Frontal cortex (tissue), 4 donors: ENCODE results near the gene ZNF664. TPM values are rescaled to one million over a fixed set of nuclear protein-coding genes. Genes with fewer than 3 reads are reported as not detected.

Experiments
- DNase-seq, 2 donors: peaks; one replicate each; pipeline ENCODE4 v3.0.0; 2012; ENCODE audit warnings: low spot score in 2 of 2
- FAIRE-seq: peaks from 2 replicates; lab custom pipeline; 2012; peaks lifted over from hg19 to GRCh38; lab: Jason Lieb, UNC
- total RNA-seq: library from RNA; depleted of rRNA; stranded (reverse); fragments of >200 nt; gene quantifications from one replicate; pipeline ENCODE4 v1.2.3, GENCODE V29; 2014
- donor health status: control.
- donor health status: control.
- donor health status: control.

The ZNF664 gene
- total RNA-seq, 1 donor from 2014 or later: 53.8 TPM

- DNase-seq (no peak), FAIRE-seq (no peak)
These were observed 29.6 kb downstream of the ZNF664 start for GRCh38 chr12:124002654-124003053.

GRCh38 chr12:124004233-124004875 lies 31.3 kb downstream of the ZNF664 start:
- no peak for FAIRE-seq

GRCh38 chr12:124006085-124006845 lies 33.2 kb downstream of the ZNF664 start:
- DNase-seq (no peak), FAIRE-seq (no peak)

More at GRCh38 chr12:124004233-124004875, 31.3 kb downstream of the ZNF664 start:
- no peak for DNase-seq

GRCh38 chr12:124006846-124007713 lies 34.1 kb downstream of the ZNF664 start:
- DNase-seq (no peak), FAIRE-seq (no peak)

GRCh38 chr12:124007826-124008570 lies 35.0 kb downstream of the ZNF664 start:
- FAIRE-seq: no peak
- DNase-seq: no peak

- DNase-seq: no peak
- FAIRE-seq: no peak
These were observed 35.6 kb downstream of the ZNF664 start for GRCh38 chr12:124008595-124008994.

GRCh38 chr12:124009781-124010180 lies 36.8 kb downstream of the ZNF664 start:
- FAIRE-seq (no peak), DNase-seq (no peak)

GRCh38 chr12:124010687-124011086 lies 37.7 kb downstream of the ZNF664 start:
- FAIRE-seq (no peak), DNase-seq (no peak)

GRCh38 chr12:124011435-124012115 lies 38.6 kb downstream of the ZNF664 start:
- FAIRE-seq: no peak
- no peak for DNase-seq

GRCh38 chr12:124013073-124013472 lies 40.1 kb downstream of the ZNF664 start:
- FAIRE-seq (no peak), DNase-seq (no peak)

GRCh38 chr12:124015494-124016461 lies 42.8 kb downstream of the ZNF664 start:
- FAIRE-seq: no peak
- DNase-seq: no peak

- no peak for DNase-seq
These were observed 44.0 kb downstream of the ZNF664 start for GRCh38 chr12:124017064-124017463.

GRCh38 chr12:124018539-124018938 lies 45.5 kb downstream of the ZNF664 start:
- FAIRE-seq (no peak), DNase-seq (no peak)

More at GRCh38 chr12:124017064-124017463, 44.0 kb downstream of the ZNF664 start:
- no peak for FAIRE-seq

- DNase-seq (no peak), FAIRE-seq (no peak)
These were observed 46.1 kb downstream of the ZNF664 start for GRCh38 chr12:124019115-124019514.

GRCh38 chr12:124020514-124020949 lies 47.5 kb downstream of the ZNF664 start:
- FAIRE-seq: no peak
- no peak for DNase-seq

GRCh38 chr12:124021007-124021406 lies 48.0 kb downstream of the ZNF664 start:
- DNase-seq: no peak
- no peak for FAIRE-seq

- no peak for DNase-seq
These were observed 49.1 kb downstream of the ZNF664 start for GRCh38 chr12:124022161-124022560.

GRCh38 chr12:124024263-124024678 lies 51.3 kb downstream of the ZNF664 start:
- FAIRE-seq (no peak), DNase-seq (no peak)

More at GRCh38 chr12:124022161-124022560, 49.1 kb downstream of the ZNF664 start:
- no peak for FAIRE-seq
